NCI-H82 treated with DMSO at 0.1 percent for 48 hours (cell line): ENCODE results near the gene STX16.
"Not testable (repeated sequence)": the region's sequence is repeated elsewhere in the genome, so short reads cannot be mapped to it uniquely, and the experiment has no call there.

Experiments
- DNase-seq: peaks from one replicate; lab custom pipeline; 2025; ENCODE audit not compliant: unreplicated experiment; lab: John Stamatoyannopoulos, UW

STX16 gene

GRCh38 chr20:58720890-58721289 is 69.8 kb downstream of the STX16 start:
- DNase-seq = no peak

- no peak for DNase-seq
These were observed 71.1 kb downstream of the STX16 start for GRCh38 chr20:58721951-58722778.

GRCh38 chr20:58722877-58723627 is 72.0 kb downstream of the STX16 start:
- DNase-seq = no peak

- no peak for DNase-seq
These were observed 72.5 kb downstream of the STX16 start for GRCh38 chr20:58723628-58723984.

GRCh38 chr20:58726156-58726555 is 75.1 kb downstream of the STX16 start:
- DNase-seq = not testable (repeated sequence)
